Lung (tissue), 16 donors: ENCODE measurements around the gene TMEM121B. TPM values are rescaled to one million over a fixed set of nuclear protein-coding genes. Genes with fewer than 3 reads are reported as not detected.

ENCODE experiments used
- ATAC-seq: fragments of 200-7000 bp; cut with Tn5 transposase; one replicate; pipeline ENCODE4 v1.9.1; 2020; ENCODE audit warnings: moderate number of reproducible peaks; ENCODE audit not compliant: insufficient read depth, low FRiP score
- DNase-seq, 3 donors: peaks; one replicate each; pipeline ENCODE4 v3.0.0-alpha.2; 2013 to 2017
- H3K27ac ChIP-seq, 2 donors: one replicate each; pipeline ENCODE4 v1.5.1; 2013; ENCODE audit warnings: mild to moderate bottlenecking in 2 of 2, moderate library complexity in 2 of 2, control low read depth in 1 of 2, inconsistent platforms in 1 of 2, low read depth in 1 of 2, low read length in 1 of 2
- H3K27me3 ChIP-seq, 3 donors: one replicate each; pipeline ENCODE4 v1.5.1; 2013; ENCODE audit warnings: low read length in 2 of 3; ENCODE audit not compliant: control insufficient read depth in 3 of 3, insufficient read depth in 3 of 3
- H3K36me3 ChIP-seq, 4 donors: one replicate each; pipeline ENCODE4 v1.5.1; 2013; ENCODE audit warnings: low read length in 4 of 4, mild to moderate bottlenecking in 1 of 4, moderate library complexity in 1 of 4; ENCODE audit not compliant: control insufficient read depth in 4 of 4, insufficient read depth in 4 of 4
- H3K4me1 ChIP-seq, 5 donors: one replicate each; pipeline ENCODE4 v1.5.1; 2013; ENCODE audit warnings: low read length in 5 of 5, mild to moderate bottlenecking in 2 of 5, moderate library complexity in 1 of 5; ENCODE audit not compliant: control insufficient read depth in 5 of 5, insufficient read depth in 5 of 5
- H3K4me3 ChIP-seq: one replicate; pipeline ENCODE4 v1.5.1; 2013; ENCODE audit warnings: mild to moderate bottlenecking, control low read depth, moderate library complexity
- H3K9ac ChIP-seq, 2 donors: one replicate each; pipeline ENCODE4 v1.5.1; 2013; ENCODE audit warnings: low read length in 2 of 2, control low read depth in 1 of 2; ENCODE audit not compliant: insufficient read depth in 1 of 2
- H3K9me3 ChIP-seq, 4 donors: one replicate each; pipeline ENCODE4 v1.5.1; 2013; ENCODE audit warnings: low read length in 3 of 4, mild to moderate bottlenecking in 1 of 4, moderate library complexity in 1 of 4; ENCODE audit not compliant: control insufficient read depth in 4 of 4, insufficient read depth in 3 of 4
- WGBS, 2 donors: extraction: QIAGEN DNeasy Blood & Tissue Kit; methylation state at CpG; one replicate each; pipeline ENCODE4 v1.1.7; 2013; 5-methylcytosine and 5-hydroxymethylcytosine counted together
- long read RNA-seq, 5 donors: transcript quantifications; one replicate each; lab custom pipeline, GENCODE V29; 2026
- polyA plus RNA-seq, 2 donors: library from polyadenylated mRNA; stranded (reverse); fragments of 200-250 nt; gene quantifications; one replicate each; pipeline ENCODE4 v1.2.1, GENCODE V29; 2013
- total RNA-seq, 2 donors: library from RNA; depleted of rRNA in 1 of 2; stranded (reverse); fragments of >200 nt in 1 of 2; gene quantifications; one replicate each; pipeline ENCODE4 v1.2.1, GENCODE V29; 2014 to 2021
- TF ChIP-seq, protein P1 (sequence below): IDR thresholded peaks from 2 replicates; pipeline ENCODE4 v1.5.1; 2012; ENCODE audit warnings: mild to moderate bottlenecking; ENCODE audit errors: control extremely low read depth, extremely low read depth
- donor health status: control.
- donor health status: control.
- donor health status: Bipolar disorder and iron deficiency.
- donor health status: healthy.
- donor health status: DM: yes; HTN: yes; CAD: no.

The TMEM121B gene
- total RNA-seq = under 1 TPM; 0.46 to 0.67 TPM
- 1 to 10 TPM in 1 of 2 donors, under 1 TPM in 1; 0.26 to 1.4 TPM for polyA plus RNA-seq
- long read RNA-seq, donor 1, full-length matches to known transcripts = 5 of 5 reads
- long read RNA-seq, donor 1, partial matches to known transcripts = 0 of 5 reads
- long read RNA-seq, donor 1, other reads (novel, unspliced or antisense) = 0 of 5 reads
- long read RNA-seq, donor 2 = 0 reads
- long read RNA-seq, donor 3, full-length matches to known transcripts = 1 of 1 reads
- long read RNA-seq, donor 3, partial matches to known transcripts = 0 of 1 reads
- long read RNA-seq, donor 3, other reads (novel, unspliced or antisense) = 0 of 1 reads
- long read RNA-seq, donor 4 = 0 reads
- long read RNA-seq, donor 5, full-length matches to known transcripts = 1 of 1 reads
- long read RNA-seq, donor 5, partial matches to known transcripts = 0 of 1 reads
- long read RNA-seq, donor 5, other reads (novel, unspliced or antisense) = 0 of 1 reads

DNA sequence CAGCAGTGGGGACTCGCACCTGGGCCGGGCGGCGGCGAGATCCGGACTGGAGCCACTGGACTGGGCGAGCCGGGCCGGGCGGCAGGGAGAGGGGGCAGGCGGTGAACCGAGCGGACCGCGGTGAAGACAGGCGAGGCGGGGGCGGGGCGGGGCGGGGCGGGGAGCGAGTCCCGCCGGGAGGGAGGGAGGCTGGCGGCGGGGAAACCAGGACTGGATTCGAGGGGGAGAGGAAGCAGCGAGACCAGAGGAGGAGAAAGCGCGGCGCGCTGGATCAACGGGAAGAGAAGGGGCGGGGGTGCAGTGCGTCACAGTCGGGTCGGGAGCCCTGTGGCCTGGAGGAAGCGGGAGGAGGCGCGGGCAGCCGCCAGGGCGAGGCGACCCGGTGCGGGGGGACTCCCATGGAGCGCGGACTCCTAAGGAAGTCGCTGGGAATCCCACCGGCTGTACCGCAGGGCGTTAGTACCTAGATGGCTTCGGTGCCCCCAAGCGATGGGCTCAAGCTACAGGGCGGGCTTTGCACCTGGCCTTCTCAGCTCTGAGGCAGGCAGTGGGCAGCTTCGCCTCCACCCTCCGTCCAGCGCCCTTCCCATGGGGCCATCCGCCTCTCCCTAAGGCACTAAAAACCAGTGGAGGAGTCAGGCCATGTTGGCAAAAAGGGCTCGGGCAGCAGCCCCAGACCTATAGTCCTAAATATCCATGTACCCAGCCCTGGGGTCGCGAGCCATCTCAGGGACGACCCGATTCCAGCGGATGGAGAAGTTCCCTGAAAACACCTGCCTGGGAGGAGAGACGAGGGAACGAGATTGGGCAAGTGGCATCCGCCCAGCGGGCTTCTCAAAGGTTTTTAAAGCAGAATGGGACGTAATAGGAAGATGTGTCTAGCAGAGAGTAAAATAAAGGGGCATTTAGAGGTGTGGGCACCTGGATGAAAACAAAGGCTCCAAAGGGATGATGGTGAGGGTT is at the start of gene TMEM121B:
TMEM121B (minus strand) TSS at position 128 of the 963 bp plus-strand sequence. CDS start 233 bp downstream, outside the sequence.
- ATAC-seq = peak; percentile 61

DNA sequence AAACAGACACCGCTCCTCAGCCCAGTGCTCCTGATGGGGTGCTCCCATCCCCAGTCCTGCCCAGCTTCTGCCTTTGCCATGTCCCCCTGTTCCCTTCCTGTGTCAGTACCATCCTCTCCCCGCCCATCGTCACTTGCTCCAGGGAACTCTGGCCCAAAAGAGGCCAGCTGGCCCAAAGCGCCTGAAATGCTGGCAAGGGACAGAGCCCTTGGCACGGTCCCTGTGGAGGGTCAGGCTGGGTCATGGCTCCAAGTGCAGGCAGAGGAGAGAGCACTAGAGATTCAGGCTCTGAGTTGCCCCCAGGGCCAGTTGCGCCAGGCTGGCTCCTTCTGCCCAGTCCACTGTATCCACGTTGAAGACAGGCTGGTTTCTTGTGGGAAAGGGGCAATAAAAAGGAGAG is 46.3 kb upstream of the TMEM121B start:
- no peaks in the 10 kb centered on the region for H3K9me3 ChIP-seq
- no peak overlapping the region for H3K9ac ChIP-seq
- peaks cover 0 to 10% (median 0%) of the 10 kb centered on the region in 5 donors for H3K4me1 ChIP-seq
- H3K27me3 ChIP-seq = no peaks in the 10 kb centered on the region
- H3K27ac ChIP-seq = peak overlapping the region in 1 of 2 donors; percentile 58
- H3K36me3 ChIP-seq = no peaks in the 10 kb centered on the region
- ATAC-seq = no peak
- 48 to 68% methylated on average over 7 of the region's 7 CpGs for WGBS, 2 donors
- TF ChIP-seq, protein P1, sequence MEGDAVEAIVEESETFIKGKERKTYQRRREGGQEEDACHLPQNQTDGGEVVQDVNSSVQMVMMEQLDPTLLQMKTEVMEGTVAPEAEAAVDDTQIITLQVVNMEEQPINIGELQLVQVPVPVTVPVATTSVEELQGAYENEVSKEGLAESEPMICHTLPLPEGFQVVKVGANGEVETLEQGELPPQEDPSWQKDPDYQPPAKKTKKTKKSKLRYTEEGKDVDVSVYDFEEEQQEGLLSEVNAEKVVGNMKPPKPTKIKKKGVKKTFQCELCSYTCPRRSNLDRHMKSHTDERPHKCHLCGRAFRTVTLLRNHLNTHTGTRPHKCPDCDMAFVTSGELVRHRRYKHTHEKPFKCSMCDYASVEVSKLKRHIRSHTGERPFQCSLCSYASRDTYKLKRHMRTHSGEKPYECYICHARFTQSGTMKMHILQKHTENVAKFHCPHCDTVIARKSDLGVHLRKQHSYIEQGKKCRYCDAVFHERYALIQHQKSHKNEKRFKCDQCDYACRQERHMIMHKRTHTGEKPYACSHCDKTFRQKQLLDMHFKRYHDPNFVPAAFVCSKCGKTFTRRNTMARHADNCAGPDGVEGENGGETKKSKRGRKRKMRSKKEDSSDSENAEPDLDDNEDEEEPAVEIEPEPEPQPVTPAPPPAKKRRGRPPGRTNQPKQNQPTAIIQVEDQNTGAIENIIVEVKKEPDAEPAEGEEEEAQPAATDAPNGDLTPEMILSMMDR = no peak
- peak in 1 of 3 donors; percentile 17 for DNase-seq
- no peak overlapping the region for H3K4me3 ChIP-seq

More for the DNA sequence above, at the start of gene TMEM121B:
- 7 to 9% methylated on average over 41 to 69 of the region's 69 CpGs for WGBS, 2 donors
- Histone ChIP-seq H3K9me3 (peaks cover 0 to 6% (median 0%) of the 10 kb centered on the region in 4 donors), H3K9ac (no peak within 1 kb of the TSS), H3K27me3 (peaks cover 4 to 22% (median 17%) of the 10 kb centered on the region in 3 donors), H3K27ac (peak within 1 kb of the TSS in 1 of 2 donors; percentile 54), H3K36me3 (no peaks in the 10 kb centered on the region), H3K4me1 (peaks cover 0 to 21% (median 4%) of the 10 kb centered on the region in 5 donors), H3K4me3 (peak within 1 kb of the TSS; percentile 24)
- TF ChIP-seq, protein P1 = no peak
- peak; percentile 60 to 71 (median 71) for DNase-seq

DNA sequence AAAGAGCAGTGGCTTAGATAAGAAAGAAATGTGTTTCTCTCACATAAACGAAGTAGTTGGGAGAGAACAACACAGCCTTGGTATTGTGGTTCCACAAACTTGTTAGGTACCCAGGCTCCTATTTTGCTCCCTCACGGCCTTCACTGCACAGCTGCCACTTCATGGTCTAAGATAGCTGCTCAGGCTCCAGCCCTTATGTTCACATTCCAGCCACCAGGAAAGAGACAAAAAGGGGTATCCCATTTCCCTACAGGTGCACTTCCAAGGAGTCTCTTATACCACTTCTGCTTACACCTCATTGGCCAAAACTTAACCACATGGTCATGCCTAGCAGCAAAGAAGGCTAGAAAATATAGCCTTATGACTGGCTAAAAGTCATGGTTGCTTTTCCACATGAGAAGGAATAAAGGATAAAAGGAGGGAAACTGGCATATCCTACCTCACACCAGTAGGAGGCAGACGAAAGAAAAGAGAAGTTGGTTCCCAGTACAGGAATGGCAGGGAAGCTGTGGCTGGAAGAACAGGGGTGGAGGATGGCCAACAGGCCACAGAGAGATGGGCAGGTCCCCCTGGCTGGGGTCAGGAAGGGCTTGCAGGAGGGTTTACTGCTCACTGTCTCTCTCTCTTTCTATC is 43.3 kb upstream of the TMEM121B start:
- Histone ChIP-seq H3K9me3 (no peaks in the 10 kb centered on the region), H3K27ac (no peak overlapping the region), H3K9ac (no peak overlapping the region), H3K36me3 (no peaks in the 10 kb centered on the region), H3K4me1 (peaks cover 0 to 10% (median 0%) of the 10 kb centered on the region in 5 donors), H3K4me3 (no peak overlapping the region), H3K27me3 (no peaks in the 10 kb centered on the region)
- ATAC-seq = no peak
- DNase-seq = no peak
- TF ChIP-seq, protein P1 = no peak
- 85 to 90% methylated on average over 3 of the region's 3 CpGs for WGBS, 2 donors
